HepG2 (cell line): ENCODE measurements around the gene DENND5A. TPM values are rescaled to one million over a fixed set of nuclear protein-coding genes. Genes with fewer than 3 reads are reported as not detected.

Experiments
- FOXJ3 ChIP-seq: sonication (generic); formaldehyde crosslinking; IDR thresholded peaks from 2 replicates; pipeline ENCODE4 v1.4.0; 2020; ENCODE audit warnings: missing genetic modification reagents, mild to moderate bottlenecking, borderline replicate concordance
- HNF4G ChIP-seq, 2 experiments: sonication (generic) in 1 of 2; formaldehyde crosslinking in 1 of 2; IDR thresholded peaks; 2 replicates each; pipeline versions ENCODE4 v1.4.0 to v1.6.1; 2011 to 2020; ENCODE audit warnings: borderline replicate concordance in 2 of 2, low read depth in 2 of 2, mild to moderate bottlenecking in 2 of 2, low read length in 1 of 2, missing genetic modification reagents in 1 of 2, moderate library complexity in 1 of 2
- JUN ChIP-seq: sonication (generic); formaldehyde crosslinking; IDR thresholded peaks from 2 replicates; pipeline ENCODE4 v1.4.0; 2020; ENCODE audit warnings: mild to moderate bottlenecking, missing genetic modification reagents
- NFKBIZ ChIP-seq: IDR thresholded peaks from 2 replicates; pipeline ENCODE4 v1.6.1; 2018; ENCODE audit warnings: missing genetic modification reagents, missing compliant biosample characterization
- NFYB ChIP-seq: sonication (generic); formaldehyde crosslinking; IDR thresholded peaks from 2 replicates; pipeline ENCODE4 v1.4.0; 2020; ENCODE audit warnings: missing genetic modification reagents
- NR2C2 ChIP-seq: sonication (generic); formaldehyde crosslinking; IDR thresholded peaks from 2 replicates; pipeline ENCODE4 v1.4.0; 2020; ENCODE audit warnings: missing genetic modification reagents, mild to moderate bottlenecking, moderate library complexity, borderline replicate concordance
- PAWR ChIP-seq: sonication (generic); formaldehyde crosslinking; IDR thresholded peaks from 2 replicates; pipeline ENCODE4 v1.4.0; 2020; ENCODE audit warnings: missing genetic modification reagents, mild to moderate bottlenecking, borderline replicate concordance
- SOX6 ChIP-seq, 2 experiments: fragments of 450-650 bp in 1 of 2; sonication (generic) in 1 of 2; formaldehyde crosslinking in 1 of 2; IDR thresholded peaks; 2 replicates each; pipeline versions ENCODE4 v1.4.0 to v1.6.1; 2017 to 2020; ENCODE audit warnings: antibody characterized with exemption in 1 of 2, mild to moderate bottlenecking in 1 of 2, missing genetic modification reagents in 1 of 2
- TAF15 ChIP-seq: fragments of 200-400 bp; formaldehyde crosslinking; IDR thresholded peaks from one replicate; pipeline ENCODE4 v1.6.1; 2018; ENCODE audit warnings: mild to moderate bottlenecking, low read depth, low read length; ENCODE audit not compliant: poor library complexity, severe bottlenecking
- ZBTB42 ChIP-seq: sonication (generic); formaldehyde crosslinking; IDR thresholded peaks from 2 replicates; pipeline ENCODE4 v1.5.0; 2020; ENCODE audit warnings: mild to moderate bottlenecking, missing genetic modification reagents
- ZNF343 ChIP-seq: sonication (generic); formaldehyde crosslinking; IDR thresholded peaks from 2 replicates; pipeline ENCODE4 v1.4.0; 2020; ENCODE audit warnings: mild to moderate bottlenecking, missing genetic modification reagents
- ZNF564 ChIP-seq: sonication (generic); formaldehyde crosslinking; IDR thresholded peaks from 2 replicates; pipeline ENCODE4 v1.8.1; 2023; ENCODE audit warnings: mild to moderate bottlenecking, missing genetic modification reagents
- ZSCAN25 ChIP-seq: sonication (generic); formaldehyde crosslinking; IDR thresholded peaks from 2 replicates; pipeline ENCODE4 v1.8.0; 2022; ENCODE audit warnings: mild to moderate bottlenecking, missing genetic modification reagents
- polyA plus RNA-seq, 8 experiments: library from polyadenylated mRNA; depleted of rRNA in 3 of 8; stranded (reverse) in 7 of 8; unstranded in 1 of 8; fragments of >200 nt; fragmentation: Illumina TruSeq in 4 of 8; extraction: Trizol in 4 of 8; gene quantifications; 2 replicates each; pipeline versions ENCODE4 v1.2.1 to v1.2.3, GENCODE V29; 2011 to 2016; ENCODE audit warnings: low read depth in 4 of 8, missing spikeins in 1 of 8, mixed read lengths in 1 of 8; ENCODE audit not compliant: insufficient read depth in 1 of 8
- total RNA-seq, 5 experiments: library from RNA; depleted of rRNA; stranded (reverse); fragments of >200 nt; fragmentation: Illumina TruSeq; extraction: Trizol; gene quantifications; 2 replicates each; pipeline ENCODE4 v1.2.3, GENCODE V29; 2016; ENCODE audit warnings: low read depth in 1 of 5
- TF ChIP-seq, protein P1 (sequence below): sonication (generic); formaldehyde crosslinking; IDR thresholded peaks from 2 replicates; pipeline ENCODE4 v1.4.0; 2020; ENCODE audit warnings: missing genetic modification reagents
- TF ChIP-seq, protein P2 (sequence below): sonication (generic); formaldehyde crosslinking; IDR thresholded peaks from 2 replicates; pipeline ENCODE4 v1.4.0; 2020; ENCODE audit warnings: missing genetic modification reagents
- TF ChIP-seq, protein P3 (sequence below): sonication (generic); formaldehyde crosslinking; IDR thresholded peaks from 2 replicates; pipeline ENCODE4 v1.5.1; 2020; ENCODE audit warnings: missing genetic modification reagents, mild to moderate bottlenecking, borderline replicate concordance

Gene DENND5A
- total and polyA plus RNA-seq, 2 of the 13 experiments (the other 11 are each of a cell fraction or from before 2014, with no cell fraction given) = 63.3 to 145 TPM

DNA sequence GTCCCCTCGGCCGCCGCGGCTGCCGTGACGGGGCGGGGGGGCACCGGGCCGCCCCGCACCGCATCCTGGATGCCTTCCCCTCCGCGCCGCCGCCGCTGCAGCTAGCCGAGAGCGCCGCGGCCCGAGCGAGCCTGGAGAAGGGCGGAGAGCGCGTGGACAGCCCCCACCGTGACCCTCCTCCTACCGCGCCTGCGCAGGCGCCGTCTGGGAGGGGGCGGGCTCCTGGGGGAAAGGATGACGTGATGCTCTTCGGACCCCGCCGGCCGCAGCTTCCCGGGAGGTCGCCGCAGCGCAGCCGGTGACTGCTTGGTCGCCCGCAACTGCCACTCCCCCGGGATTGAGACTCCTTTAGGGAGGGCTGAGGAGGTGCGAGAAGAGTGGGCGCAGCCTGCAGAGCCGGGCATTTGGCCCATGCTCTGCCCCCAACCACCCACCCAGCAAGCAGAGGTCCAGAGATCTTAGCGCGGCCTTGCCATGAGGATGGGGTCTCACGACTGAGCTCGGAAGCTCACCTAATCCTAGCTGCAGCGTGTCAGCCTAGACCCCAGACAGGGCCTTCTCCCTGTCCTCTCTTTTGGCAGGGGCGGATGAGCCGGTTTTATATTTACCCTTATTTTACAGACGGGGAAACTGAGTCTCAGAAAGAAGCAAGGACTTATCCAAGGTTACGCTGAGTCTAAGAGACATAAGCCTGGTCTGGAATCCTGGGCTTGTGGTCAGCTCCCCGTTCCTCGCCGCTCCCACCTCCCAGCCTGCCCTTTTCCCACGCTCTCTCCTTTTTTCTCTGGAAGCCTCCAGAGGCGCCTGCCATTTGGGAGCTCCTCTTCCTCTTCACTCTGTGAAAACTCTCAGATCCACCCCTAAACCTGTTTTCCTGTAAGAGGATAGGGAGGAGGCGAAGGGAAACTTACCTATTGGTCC lies at the start of gene DENND5A (continued):
- TF ChIP-seq, protein P1, sequence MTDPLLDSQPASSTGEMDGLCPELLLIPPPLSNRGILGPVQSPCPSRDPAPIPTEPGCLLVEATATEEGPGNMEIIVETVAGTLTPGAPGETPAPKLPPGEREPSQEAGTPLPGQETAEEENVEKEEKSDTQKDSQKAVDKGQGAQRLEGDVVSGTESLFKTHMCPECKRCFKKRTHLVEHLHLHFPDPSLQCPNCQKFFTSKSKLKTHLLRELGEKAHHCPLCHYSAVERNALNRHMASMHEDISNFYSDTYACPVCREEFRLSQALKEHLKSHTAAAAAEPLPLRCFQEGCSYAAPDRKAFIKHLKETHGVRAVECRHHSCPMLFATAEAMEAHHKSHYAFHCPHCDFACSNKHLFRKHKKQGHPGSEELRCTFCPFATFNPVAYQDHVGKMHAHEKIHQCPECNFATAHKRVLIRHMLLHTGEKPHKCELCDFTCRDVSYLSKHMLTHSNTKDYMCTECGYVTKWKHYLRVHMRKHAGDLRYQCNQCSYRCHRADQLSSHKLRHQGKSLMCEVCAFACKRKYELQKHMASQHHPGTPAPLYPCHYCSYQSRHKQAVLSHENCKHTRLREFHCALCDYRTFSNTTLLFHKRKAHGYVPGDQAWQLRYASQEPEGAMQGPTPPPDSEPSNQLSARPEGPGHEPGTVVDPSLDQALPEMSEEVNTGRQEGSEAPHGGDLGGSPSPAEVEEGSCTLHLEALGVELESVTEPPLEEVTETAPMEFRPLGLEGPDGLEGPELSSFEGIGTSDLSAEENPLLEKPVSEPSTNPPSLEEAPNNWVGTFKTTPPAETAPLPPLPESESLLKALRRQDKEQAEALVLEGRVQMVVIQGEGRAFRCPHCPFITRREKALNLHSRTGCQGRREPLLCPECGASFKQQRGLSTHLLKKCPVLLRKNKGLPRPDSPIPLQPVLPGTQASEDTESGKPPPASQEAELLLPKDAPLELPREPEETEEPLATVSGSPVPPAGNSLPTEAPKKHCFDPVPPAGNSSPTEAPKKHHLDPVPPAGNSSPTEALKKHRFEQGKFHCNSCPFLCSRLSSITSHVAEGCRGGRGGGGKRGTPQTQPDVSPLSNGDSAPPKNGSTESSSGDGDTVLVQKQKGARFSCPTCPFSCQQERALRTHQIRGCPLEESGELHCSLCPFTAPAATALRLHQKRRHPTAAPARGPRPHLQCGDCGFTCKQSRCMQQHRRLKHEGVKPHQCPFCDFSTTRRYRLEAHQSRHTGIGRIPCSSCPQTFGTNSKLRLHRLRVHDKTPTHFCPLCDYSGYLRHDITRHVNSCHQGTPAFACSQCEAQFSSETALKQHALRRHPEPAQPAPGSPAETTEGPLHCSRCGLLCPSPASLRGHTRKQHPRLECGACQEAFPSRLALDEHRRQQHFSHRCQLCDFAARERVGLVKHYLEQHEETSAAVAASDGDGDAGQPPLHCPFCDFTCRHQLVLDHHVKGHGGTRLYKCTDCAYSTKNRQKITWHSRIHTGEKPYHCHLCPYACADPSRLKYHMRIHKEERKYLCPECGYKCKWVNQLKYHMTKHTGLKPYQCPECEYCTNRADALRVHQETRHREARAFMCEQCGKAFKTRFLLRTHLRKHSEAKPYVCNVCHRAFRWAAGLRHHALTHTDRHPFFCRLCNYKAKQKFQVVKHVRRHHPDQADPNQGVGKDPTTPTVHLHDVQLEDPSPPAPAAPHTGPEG (CRISPR knock-in tag) = no peak
- TF ChIP-seq NFYB (no peak), ZBTB42 (CRISPR knock-in tag) (no peak), ZNF564 (no peak), TAF15 (peak; percentile 36), FOXJ3 (no peak), NR2C2 (CRISPR knock-in tag) (no peak), PAWR (CRISPR knock-in tag) (no peak), ZNF343 (CRISPR knock-in tag) (peak; percentile 85; the same call in 1 of the 2 replicates), JUN (peak; percentile 53; the same call in 1 of the 2 replicates), NFKBIZ (no peak), ZSCAN25 (CRISPR knock-in tag) (no peak; the same call in 1 of the 2 replicates), SOX6 (IDR thresholded peaks at IDR 0.05) (no peak), SOX6 (CRISPR knock-in tag; IDR thresholded peaks at IDR 0.05) (peak; percentile 30; the same call in 1 of the 2 replicates), HNF4G (IDR thresholded peaks at IDR 0.05; ENCODE audit: borderline replicate concordance, low read depth, low read length) (no peak), HNF4G (CRISPR knock-in tag; IDR thresholded peaks at IDR 0.05; ENCODE audit: borderline replicate concordance, low read depth) (no peak)
- TF ChIP-seq, protein P2, sequence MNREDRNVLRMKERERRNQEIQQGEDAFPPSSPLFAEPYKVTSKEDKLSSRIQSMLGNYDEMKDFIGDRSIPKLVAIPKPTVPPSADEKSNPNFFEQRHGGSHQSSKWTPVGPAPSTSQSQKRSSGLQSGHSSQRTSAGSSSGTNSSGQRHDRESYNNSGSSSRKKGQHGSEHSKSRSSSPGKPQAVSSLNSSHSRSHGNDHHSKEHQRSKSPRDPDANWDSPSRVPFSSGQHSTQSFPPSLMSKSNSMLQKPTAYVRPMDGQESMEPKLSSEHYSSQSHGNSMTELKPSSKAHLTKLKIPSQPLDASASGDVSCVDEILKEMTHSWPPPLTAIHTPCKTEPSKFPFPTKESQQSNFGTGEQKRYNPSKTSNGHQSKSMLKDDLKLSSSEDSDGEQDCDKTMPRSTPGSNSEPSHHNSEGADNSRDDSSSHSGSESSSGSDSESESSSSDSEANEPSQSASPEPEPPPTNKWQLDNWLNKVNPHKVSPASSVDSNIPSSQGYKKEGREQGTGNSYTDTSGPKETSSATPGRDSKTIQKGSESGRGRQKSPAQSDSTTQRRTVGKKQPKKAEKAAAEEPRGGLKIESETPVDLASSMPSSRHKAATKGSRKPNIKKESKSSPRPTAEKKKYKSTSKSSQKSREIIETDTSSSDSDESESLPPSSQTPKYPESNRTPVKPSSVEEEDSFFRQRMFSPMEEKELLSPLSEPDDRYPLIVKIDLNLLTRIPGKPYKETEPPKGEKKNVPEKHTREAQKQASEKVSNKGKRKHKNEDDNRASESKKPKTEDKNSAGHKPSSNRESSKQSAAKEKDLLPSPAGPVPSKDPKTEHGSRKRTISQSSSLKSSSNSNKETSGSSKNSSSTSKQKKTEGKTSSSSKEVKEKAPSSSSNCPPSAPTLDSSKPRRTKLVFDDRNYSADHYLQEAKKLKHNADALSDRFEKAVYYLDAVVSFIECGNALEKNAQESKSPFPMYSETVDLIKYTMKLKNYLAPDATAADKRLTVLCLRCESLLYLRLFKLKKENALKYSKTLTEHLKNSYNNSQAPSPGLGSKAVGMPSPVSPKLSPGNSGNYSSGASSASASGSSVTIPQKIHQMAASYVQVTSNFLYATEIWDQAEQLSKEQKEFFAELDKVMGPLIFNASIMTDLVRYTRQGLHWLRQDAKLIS = no peak
- TF ChIP-seq, protein P3, sequence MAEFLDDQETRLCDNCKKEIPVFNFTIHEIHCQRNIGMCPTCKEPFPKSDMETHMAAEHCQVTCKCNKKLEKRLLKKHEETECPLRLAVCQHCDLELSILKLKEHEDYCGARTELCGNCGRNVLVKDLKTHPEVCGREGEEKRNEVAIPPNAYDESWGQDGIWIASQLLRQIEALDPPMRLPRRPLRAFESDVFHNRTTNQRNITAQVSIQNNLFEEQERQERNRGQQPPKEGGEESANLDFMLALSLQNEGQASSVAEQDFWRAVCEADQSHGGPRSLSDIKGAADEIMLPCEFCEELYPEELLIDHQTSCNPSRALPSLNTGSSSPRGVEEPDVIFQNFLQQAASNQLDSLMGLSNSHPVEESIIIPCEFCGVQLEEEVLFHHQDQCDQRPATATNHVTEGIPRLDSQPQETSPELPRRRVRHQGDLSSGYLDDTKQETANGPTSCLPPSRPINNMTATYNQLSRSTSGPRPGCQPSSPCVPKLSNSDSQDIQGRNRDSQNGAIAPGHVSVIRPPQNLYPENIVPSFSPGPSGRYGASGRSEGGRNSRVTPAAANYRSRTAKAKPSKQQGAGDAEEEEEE = no peak
